ENCODE measurements around the gene CIART.
"Not testable (repeated sequence)": the region's sequence is repeated elsewhere in the genome, so short reads cannot be mapped to it uniquely, and the experiment has no call there.

Gene CIART

DNA sequence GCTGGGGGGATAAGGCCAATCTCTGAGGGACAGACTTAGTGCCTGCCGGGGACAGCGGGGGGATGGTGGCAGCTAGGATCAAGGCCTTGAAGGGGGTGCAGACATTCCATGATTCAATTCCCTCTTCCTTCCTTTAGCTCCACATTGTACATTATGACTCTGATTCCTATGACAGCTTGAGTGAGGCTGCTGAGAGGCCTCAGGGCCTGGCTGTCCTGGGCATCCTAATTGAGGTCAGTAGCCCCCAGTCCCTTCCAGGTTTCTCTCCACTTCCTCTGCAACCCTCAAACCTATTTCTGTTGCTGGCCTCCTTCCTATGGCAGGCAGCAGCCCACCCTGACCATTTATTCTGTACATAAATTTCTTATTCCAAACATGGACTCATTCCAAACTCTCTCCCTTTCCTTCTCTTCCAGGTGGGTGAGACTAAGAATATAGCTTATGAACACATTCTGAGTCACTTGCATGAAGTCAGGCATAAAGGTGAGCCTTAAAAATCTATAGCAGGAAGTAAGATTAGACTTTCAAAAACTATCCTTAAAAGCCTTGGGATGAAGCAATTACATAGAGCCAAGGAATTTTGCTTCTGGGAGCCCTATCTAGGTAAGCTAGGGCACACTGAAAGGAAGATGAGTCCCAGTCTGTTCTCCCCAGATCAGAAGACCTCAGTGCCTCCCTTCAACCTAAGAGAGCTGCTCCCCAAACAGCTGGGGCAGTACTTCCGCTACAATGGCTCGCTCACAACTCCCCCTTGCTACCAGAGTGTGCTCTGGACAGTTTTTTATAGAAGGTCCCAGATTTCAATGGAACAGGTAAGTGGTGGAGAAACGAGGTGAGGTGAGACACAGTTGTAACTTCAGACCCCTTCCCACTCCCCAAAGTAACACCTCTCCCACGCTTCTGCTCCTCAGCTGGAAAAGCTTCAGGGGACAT lies 19.7 kb upstream of the CIART start:
- no peak for DNase-seq

DNA sequence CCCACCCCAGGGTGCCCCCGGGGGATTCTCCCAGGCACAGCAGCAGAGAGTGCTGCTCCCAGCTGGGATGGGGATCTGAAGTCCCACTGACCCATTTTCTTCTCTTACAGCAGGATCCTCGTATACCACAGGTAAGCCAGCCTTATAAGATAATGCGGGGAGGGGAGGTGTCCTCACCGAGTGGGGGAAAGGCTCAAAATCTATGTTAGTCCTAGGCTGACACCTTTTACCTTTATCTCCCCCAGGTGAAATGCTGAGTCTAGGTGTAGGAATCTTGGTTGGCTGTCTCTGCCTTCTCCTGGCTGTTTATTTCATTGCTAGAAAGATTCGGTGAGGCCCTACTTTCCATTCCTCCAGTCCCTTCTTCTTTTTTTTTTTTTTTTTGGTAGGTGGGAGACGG lies 18.8 kb upstream of the CIART start:
- no peak for DNase-seq

DNA sequence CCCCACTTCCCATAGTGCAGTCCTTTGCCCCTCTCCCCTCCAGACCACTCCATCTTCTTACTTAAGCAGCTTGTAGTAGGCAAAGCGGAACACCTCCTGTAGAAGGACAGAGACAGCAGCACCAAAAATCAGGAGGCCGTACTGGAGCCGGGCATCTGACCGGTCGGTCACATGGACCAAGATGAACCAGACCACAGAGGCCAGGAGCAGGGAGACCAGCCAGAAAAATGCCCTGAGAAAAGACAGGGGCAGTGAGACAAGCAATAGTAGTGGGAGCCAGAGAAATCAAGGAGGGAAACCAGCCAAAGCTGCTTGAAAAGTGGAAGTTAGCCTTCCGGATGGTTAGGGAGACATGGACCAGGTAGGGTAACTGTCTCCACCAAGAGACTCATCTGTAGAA lies 14.5 kb upstream of the CIART start:
- DNase-seq = no peak

DNA sequence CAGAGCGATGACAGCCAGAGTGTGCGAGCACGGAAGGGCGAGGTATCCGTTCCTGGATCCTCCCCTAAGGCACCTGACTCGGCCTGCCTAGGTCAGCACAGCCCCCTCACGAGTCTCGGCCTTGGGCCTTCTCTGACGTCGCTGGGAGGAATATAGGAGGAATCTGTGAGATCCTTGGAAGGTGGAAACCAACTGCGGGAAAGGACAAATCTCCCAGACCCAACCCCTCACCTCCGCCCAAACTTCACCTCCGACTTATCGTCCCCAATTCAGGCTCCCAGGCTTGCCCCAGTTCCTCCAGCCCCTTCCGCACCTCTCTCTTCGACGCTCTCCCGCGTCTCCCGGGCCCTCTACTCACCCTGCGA lies 14.0 kb upstream of the CIART start:
- no peak for DNase-seq

DNA sequence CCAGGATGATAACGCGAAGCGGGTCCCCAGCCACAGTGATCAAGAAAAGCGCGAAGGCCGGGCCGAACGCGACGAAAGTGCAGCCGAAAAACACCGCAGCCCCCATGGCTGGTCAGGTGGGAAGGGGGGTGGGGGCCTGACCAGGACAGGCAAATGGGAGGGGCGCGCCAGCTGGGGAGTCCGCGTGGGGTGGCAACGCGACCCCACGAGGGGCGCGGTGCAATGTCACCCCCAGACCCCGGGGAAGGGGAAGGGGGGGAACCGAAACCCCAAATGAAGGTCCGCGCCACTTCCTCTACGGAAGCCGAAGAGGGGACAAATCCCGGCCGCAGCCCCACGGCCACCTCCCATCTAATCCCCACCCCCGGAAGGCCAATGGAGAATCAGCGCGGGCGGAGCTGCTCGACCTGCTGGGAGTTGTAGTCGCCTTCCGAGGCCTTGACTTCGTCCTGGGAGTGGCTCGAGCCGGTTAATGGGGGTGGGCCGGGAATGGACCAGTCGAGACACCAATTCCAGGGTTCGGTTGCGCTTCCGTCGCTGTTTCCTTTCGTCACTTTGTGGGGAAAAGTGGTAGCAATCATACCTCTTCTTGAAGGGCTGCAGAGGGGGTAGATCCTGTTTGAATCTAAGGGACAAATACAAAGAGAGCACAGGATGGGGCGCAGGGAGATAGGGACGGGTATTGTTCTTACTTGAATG lies 13.5 kb upstream of the CIART start, which contains the start of gene APH1A:
Gene APH1A (minus strand): TSS at position 312 of the 699 bp plus-strand sequence. CDS start 206 bp downstream, at position 106.
- DNase-seq = peak; percentile 97

- DNase-seq = no peak
Observed at GRCh38 chr1:150269451-150269850, 12.9 kb upstream of the CIART start.

- DNase-seq = no peak
Observed at GRCh38 chr1:150271291-150271959, 10.9 kb upstream of the CIART start.

DNA sequence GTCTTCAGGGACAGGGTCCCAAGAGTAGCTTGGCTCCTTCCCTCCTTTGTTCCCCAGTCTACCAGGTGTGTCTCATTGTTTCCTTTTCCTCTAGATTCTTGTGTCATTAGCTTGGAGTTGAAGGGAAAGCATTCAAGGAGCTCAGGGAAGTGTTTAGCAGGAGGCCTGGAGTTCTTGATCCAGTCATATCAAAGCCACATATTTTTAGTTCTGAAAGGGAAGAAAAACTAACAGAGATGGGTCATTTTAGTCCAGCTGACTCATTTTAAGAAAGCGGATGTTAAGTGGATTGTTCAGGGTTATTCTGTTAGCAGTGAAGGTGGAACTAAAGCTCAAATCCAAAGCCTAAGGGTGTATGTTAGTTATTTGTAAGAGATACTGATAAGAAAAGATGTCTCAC lies 9.0 kb upstream of the CIART start:
- no peak for DNase-seq

DNA sequence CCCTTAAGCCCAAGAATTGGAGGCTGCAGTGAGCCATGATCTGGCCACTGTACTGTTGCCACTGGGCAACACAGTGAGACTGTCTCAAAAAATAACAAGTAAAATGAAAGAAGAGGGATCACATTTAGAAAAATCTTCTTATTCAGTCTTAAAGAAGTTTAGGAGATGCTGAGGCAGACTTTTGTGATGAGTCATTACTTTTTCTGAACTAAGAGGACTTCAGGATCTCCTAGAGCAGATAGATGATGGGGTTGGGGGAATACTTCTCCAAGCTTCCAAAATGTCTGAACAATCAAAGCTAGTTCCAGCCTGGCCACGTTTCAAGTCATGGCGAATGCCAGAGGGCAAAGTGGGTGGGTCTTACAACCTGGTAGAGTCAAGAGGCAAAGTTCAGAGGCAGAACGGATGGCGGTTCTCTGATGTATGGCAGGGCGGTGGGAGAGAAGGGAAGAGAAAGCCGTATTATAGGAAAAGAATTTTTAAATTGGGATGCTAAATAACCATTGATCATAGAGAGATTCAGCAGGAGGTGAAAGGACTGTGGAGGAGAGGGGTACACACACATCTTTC lies 2.1 kb upstream of the CIART start:
- no peak for DNase-seq

DNA sequence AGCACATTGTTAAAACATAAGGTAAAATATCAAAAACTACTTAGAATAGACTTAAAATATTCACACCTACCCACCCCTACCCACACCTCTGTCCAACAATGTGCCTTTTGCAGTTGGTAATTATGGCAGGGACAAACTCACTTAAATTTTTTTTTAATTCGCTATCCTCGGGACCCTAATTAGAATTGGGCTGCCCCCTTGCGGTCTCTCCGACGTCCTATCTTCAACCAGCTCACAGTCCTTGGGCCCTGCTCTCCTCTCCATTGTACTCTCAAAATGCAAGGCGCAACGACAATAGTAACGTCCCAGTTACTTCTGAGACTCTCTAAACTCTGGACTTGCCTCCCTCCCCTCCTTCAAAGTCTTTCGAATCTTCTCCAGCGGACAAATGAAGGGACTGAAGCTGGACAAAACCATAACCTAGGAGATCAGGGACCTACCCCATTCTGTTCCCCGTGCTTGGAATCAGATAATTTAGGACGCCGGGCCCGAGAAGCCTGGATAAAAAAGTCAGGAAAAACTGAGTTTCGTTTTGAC lies 1.1 kb upstream of the CIART start:
- no peak for DNase-seq

- no peak for DNase-seq
Observed at GRCh38 chr1:150282558-150282958, 204 bp downstream of the CIART start.

DNA sequence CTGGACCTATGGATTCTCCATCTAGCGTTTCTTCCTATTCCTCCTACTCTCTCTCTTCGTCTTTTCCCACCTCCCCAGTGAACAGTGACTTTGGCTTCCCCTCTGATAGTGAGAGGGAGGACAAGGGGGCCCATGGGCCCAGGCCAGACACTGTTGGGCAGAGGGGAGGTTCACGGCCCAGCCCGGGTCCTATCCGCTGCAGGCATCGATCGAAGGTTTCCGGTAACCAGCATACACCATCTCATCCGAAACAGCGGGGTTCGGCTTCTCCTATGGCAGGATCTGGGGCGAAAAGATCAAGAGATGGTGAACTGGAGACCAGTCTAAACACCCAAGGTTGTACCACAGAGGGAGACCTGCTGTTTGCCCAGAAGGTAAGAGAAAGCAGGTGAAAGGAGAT lies 906 bp downstream of the CIART start:
- no peak for DNase-seq

GRCh38 chr1:150288382-150288781 lies 6.0 kb downstream of the CIART start:
- DNase-seq = no peak

GRCh38 chr1:150288822-150289221 lies 6.5 kb downstream of the CIART start:
- no peak for DNase-seq

- peak; percentile 37 for DNase-seq
Observed at GRCh38 chr1:150293433-150294253, 11.3 kb downstream of the CIART start, which contains the start of gene MRPS21. Gene MRPS21, plus strand, starts transcription at chr1:150293861. Its CDS starts 506 bp downstream, at chr1:150294367.

GRCh38 chr1:150295476-150295875 lies 13.1 kb downstream of the CIART start:
- DNase-seq = no peak

DNA sequence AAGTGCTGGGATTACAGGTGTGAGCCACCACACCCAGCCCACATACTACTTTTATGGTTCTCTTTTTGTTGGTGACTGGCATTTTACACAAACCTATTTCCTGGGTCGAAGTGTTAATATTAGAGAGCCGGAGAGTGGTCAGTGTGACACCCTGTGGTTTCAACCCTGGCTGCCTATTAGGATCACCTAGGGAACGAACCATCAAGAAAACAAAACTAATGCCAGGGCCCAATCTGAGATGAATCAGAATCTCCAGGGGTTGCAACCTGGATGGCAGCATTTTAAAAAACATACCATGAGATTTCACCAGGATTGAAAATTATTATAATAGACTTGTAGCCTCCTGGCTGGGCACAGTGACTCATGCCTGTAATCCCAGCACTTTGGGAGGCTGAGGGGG lies 17.4 kb downstream of the CIART start:
- no peak for DNase-seq

DNA sequence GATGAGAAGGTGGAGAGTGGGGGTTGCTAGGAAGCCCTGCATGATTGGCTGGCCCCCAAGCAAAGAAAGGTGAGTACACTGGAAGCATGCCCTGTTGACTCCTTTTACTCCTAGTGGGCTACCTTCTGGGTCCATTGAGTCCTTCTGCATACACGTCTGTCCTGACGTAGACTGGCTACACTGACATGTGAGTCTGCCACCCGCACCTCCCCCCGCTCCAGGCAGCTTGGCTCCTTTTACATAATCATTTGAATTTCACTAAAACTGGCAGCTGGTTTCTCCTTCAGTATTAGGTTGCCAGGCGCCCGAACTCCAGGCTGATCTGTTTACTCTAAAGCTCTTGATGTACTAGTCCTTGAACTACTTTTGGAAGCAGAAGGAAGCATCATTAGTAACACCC lies 20.0 kb downstream of the CIART start:
- DNase-seq = no peak

- no peak for DNase-seq
Observed at GRCh38 chr1:150302902-150303301, 20.5 kb downstream of the CIART start.

DNA sequence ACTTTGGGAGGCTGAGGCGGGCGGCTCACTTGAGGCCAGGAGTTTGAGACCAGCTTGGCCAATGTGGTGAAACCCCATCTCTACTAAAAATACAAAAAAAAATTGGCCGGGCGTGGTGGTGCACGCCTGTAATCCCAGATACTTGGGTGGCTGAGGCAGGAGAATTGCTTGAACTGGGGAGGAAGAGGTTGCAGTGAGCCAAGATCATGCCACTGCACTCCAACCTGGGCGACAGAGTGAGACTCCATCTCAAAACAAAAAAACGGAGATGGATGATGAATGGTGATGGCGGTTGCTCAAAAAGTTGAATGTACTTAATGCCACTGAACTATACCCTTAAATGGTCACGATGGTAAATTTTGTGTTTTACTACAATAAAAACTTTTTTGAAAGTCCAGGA lies 26.2 kb downstream of the CIART start:
- DNase-seq = not testable (repeated sequence)

DNA sequence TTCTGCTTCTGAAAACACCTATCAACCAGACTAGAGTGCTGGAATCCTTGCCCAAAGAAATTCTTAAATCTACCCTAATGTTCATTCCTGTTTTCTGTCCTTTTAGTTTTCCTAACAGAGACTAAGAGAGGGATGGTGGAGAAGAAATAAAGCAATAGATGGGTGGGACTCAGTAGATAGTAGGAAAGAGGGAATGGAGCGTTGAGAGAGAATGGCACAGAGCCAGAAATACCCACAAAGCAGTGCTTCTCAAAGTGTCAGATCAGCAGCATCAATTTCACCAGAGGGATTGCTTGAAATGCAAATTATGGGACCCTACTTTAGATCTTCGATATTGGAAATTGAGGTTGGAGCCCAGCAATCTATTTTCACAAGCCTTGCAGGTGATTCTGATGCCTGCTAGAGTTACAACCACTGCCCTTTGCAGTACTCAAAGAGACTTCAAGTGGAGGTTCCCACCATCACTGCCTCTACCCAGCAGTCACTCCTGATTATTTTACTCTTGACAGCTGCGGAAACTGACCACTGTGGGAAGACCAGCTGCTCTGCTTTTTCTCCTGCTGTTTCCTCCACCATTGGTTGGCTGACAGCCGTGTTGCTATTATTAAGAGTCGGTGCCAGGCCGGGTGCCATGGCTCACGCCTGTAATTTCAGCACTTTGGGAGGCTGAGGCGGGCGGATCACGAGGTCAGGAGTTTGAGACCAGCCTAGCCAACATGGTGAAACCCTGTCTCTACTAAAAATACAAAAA lies 27.6 kb downstream of the CIART start:
- no peak for DNase-seq
